Measurements from ENCODE around the gene PSMB3.

GRCh38 chr17:38728290-38728831, 24.2 kb upstream of the PSMB3 start:
- no peak for TF ChIP-seq CTCF (IDR thresholded peaks at IDR 0.05)
- TF ChIP-seq MAX (CRISPR knock-in tag; IDR thresholded peaks at IDR 0.05) = no peak
- TF ChIP-seq PRDM15 (CRISPR knock-in tag; IDR thresholded peaks at IDR 0.05) = no peak
- TF ChIP-seq SMAD3 (CRISPR knock-in tag; IDR thresholded peaks at IDR 0.05; ENCODE audit: borderline replicate concordance) = no peak
- TF ChIP-seq IRF1 (CRISPR knock-in tag; IDR thresholded peaks at IDR 0.05) = no peak
- TF ChIP-seq STAT6 (CRISPR knock-in tag; conservative IDR thresholded peaks at IDR 0.05; ENCODE audit: low read depth) = no peak
- TF ChIP-seq NR3C1 (CRISPR knock-in tag; conservative IDR thresholded peaks at IDR 0.05; ENCODE audit: low read depth) = no peak
- TF ChIP-seq E2F4 (CRISPR knock-in tag; IDR thresholded peaks at IDR 0.05; ENCODE audit: borderline replicate concordance, low read depth) = no peak
- TF ChIP-seq PRRX2 (CRISPR knock-in tag; IDR thresholded peaks at IDR 0.05) = no peak
- TF ChIP-seq ELF4 (CRISPR knock-in tag; IDR thresholded peaks at IDR 0.05; ENCODE audit: low read depth) = no peak
- TF ChIP-seq TEAD1 (CRISPR knock-in tag; IDR thresholded peaks at IDR 0.05) = no peak
- no peak for TF ChIP-seq RELA (CRISPR knock-in tag; IDR thresholded peaks at IDR 0.05; ENCODE audit: borderline replicate concordance)

Measured in WTC11 (cell line).